Measurements from ENCODE around the gene STX18. TPM values are rescaled to one million over a fixed set of nuclear protein-coding genes. Genes with fewer than 3 reads are reported as not detected.

STX18 gene
- total and polyA plus RNA-seq, 4 donors = 10.2 to 17.1 (median 12.4) TPM

DNA sequence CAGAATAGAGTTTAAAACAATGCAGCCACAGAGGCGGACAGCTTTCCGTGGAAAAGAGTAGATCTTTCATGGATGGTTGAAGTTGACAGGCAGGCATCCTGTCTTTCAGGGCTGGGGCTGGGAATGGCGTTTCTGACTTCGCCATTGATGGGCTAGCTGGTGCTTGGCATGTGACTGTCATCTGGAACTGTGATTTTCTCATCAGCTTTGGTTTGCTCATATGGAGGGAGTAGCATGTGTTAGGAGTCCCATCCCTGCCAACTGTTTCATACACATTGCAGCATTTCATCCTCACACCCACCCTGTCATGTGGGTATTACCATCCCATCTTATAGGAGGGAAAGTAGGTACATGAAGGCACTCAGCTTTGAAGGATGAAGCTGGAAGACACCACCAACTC is 49.2 kb upstream of the STX18 start:
- Histone ChIP-seq H3K9ac (ENCODE audit: low read depth in 1 of 2, low read length in 2 of 2) (no peak overlapping the region), H3K9me3 (ENCODE audit: control insufficient read depth in 4 of 4, low read length in 3 of 4) (peaks cover 2 to 6% (median 4%) of the 10 kb centered on the region in 4 donors), H3K4me3 (ENCODE audit: low read depth in 1 of 3, low read length in 3 of 3) (no peak overlapping the region), H3K4me1 (ENCODE audit: control insufficient read depth in 4 of 4, insufficient read depth in 4 of 4, low read length in 3 of 4) (no peaks in the 10 kb centered on the region), H3K27me3 (ENCODE audit: control insufficient read depth in 4 of 4, insufficient read depth in 4 of 4, low read length in 3 of 4) (no peaks in the 10 kb centered on the region), H3K27ac (ENCODE audit: low read depth in 1 of 2, low read length in 2 of 2) (no peak overlapping the region), H3K36me3 (ENCODE audit: control insufficient read depth in 4 of 4, insufficient read depth in 3 of 4, low read depth in 1 of 4, low read length in 3 of 4) (no peaks in the 10 kb centered on the region)
- no peak for TF ChIP-seq YY1 (IDR thresholded peaks at IDR 0.05)
- no peak for TF ChIP-seq RAD21 (IDR thresholded peaks at IDR 0.05)
- TF ChIP-seq, protein P1, sequence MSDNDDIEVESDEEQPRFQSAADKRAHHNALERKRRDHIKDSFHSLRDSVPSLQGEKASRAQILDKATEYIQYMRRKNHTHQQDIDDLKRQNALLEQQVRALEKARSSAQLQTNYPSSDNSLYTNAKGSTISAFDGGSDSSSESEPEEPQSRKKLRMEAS (IDR thresholded peaks at IDR 0.05) = no peak
- no peak for TF ChIP-seq EGR1 (IDR thresholded peaks at IDR 0.05; ENCODE audit: low read depth in 2 of 2)
- TF ChIP-seq GABPA (IDR thresholded peaks at IDR 0.05 in 1 of 2, conservative IDR thresholded peaks at IDR 0.05 in 1 of 2) = no peak
- TF ChIP-seq, protein P2, sequence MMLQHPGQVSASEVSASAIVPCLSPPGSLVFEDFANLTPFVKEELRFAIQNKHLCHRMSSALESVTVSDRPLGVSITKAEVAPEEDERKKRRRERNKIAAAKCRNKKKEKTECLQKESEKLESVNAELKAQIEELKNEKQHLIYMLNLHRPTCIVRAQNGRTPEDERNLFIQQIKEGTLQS (IDR thresholded peaks at IDR 0.05) = no peak
- TF ChIP-seq, protein P3, sequence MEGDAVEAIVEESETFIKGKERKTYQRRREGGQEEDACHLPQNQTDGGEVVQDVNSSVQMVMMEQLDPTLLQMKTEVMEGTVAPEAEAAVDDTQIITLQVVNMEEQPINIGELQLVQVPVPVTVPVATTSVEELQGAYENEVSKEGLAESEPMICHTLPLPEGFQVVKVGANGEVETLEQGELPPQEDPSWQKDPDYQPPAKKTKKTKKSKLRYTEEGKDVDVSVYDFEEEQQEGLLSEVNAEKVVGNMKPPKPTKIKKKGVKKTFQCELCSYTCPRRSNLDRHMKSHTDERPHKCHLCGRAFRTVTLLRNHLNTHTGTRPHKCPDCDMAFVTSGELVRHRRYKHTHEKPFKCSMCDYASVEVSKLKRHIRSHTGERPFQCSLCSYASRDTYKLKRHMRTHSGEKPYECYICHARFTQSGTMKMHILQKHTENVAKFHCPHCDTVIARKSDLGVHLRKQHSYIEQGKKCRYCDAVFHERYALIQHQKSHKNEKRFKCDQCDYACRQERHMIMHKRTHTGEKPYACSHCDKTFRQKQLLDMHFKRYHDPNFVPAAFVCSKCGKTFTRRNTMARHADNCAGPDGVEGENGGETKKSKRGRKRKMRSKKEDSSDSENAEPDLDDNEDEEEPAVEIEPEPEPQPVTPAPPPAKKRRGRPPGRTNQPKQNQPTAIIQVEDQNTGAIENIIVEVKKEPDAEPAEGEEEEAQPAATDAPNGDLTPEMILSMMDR (IDR thresholded peaks at IDR 0.05; ENCODE audit: low read depth, low read length, missing input control) = no peak
- no peak for TF ChIP-seq JUND (IDR thresholded peaks at IDR 0.05)
- no peak for TF ChIP-seq SP1 (IDR thresholded peaks at IDR 0.05)
- no peak for TF ChIP-seq HNF4A (conservative IDR thresholded peaks at IDR 0.05)
- TF ChIP-seq RXRA (IDR thresholded peaks at IDR 0.05) = no peak
- no peak for TF ChIP-seq HNF4G (IDR thresholded peaks at IDR 0.05)
- TF ChIP-seq, protein P4, sequence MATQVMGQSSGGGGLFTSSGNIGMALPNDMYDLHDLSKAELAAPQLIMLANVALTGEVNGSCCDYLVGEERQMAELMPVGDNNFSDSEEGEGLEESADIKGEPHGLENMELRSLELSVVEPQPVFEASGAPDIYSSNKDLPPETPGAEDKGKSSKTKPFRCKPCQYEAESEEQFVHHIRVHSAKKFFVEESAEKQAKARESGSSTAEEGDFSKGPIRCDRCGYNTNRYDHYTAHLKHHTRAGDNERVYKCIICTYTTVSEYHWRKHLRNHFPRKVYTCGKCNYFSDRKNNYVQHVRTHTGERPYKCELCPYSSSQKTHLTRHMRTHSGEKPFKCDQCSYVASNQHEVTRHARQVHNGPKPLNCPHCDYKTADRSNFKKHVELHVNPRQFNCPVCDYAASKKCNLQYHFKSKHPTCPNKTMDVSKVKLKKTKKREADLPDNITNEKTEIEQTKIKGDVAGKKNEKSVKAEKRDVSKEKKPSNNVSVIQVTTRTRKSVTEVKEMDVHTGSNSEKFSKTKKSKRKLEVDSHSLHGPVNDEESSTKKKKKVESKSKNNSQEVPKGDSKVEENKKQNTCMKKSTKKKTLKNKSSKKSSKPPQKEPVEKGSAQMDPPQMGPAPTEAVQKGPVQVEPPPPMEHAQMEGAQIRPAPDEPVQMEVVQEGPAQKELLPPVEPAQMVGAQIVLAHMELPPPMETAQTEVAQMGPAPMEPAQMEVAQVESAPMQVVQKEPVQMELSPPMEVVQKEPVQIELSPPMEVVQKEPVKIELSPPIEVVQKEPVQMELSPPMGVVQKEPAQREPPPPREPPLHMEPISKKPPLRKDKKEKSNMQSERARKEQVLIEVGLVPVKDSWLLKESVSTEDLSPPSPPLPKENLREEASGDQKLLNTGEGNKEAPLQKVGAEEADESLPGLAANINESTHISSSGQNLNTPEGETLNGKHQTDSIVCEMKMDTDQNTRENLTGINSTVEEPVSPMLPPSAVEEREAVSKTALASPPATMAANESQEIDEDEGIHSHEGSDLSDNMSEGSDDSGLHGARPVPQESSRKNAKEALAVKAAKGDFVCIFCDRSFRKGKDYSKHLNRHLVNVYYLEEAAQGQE (IDR thresholded peaks at IDR 0.05) = no peak
- no peak for TF ChIP-seq NR2F2 (IDR thresholded peaks at IDR 0.05)
- TF ChIP-seq, protein P5, sequence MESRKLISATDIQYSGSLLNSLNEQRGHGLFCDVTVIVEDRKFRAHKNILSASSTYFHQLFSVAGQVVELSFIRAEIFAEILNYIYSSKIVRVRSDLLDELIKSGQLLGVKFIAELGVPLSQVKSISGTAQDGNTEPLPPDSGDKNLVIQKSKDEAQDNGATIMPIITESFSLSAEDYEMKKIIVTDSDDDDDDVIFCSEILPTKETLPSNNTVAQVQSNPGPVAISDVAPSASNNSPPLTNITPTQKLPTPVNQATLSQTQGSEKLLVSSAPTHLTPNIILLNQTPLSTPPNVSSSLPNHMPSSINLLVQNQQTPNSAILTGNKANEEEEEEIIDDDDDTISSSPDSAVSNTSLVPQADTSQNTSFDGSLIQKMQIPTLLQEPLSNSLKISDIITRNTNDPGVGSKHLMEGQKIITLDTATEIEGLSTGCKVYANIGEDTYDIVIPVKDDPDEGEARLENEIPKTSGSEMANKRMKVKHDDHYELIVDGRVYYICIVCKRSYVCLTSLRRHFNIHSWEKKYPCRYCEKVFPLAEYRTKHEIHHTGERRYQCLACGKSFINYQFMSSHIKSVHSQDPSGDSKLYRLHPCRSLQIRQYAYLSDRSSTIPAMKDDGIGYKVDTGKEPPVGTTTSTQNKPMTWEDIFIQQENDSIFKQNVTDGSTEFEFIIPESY (IDR thresholded peaks at IDR 0.05) = no peak
- WGBS = 96% methylated on average over 4 of the region's 4 CpGs
- DNase-seq (ENCODE audit: low spot score) = no peak

DNA sequence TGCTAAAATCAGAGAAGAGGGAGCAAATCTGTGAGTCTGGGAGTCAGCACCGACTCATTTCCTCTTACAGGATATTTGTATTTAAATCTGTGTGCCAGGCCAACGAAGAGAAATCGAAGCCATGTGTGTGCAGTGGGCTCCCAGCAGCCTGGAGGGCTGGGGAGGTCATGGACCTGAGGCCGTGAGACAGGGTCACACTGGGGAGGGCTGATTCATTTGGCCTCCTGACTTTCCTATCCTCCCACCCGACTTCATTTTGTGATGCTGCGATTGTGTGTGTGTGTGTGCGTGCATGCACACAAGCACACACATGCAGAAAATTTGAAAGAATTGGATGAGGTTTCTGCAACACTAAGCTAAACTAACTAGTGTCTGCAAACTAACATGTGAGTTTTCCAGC is 48.7 kb upstream of the STX18 start:
- WGBS = 81% methylated on average over 7 of the region's 7 CpGs
- Histone ChIP-seq H3K27ac (ENCODE audit: low read depth in 1 of 2, low read length in 2 of 2) (no peak overlapping the region), H3K9ac (ENCODE audit: low read depth in 1 of 2, low read length in 2 of 2) (no peak overlapping the region), H3K27me3 (ENCODE audit: control insufficient read depth in 4 of 4, insufficient read depth in 4 of 4, low read length in 3 of 4) (no peaks in the 10 kb centered on the region), H3K4me1 (ENCODE audit: control insufficient read depth in 4 of 4, insufficient read depth in 4 of 4, low read length in 3 of 4) (no peaks in the 10 kb centered on the region), H3K36me3 (ENCODE audit: control insufficient read depth in 4 of 4, insufficient read depth in 3 of 4, low read depth in 1 of 4, low read length in 3 of 4) (no peaks in the 10 kb centered on the region), H3K9me3 (ENCODE audit: control insufficient read depth in 4 of 4, low read length in 3 of 4) (peaks cover 2 to 4% (median 3%) of the 10 kb centered on the region in 4 donors), H3K4me3 (ENCODE audit: low read depth in 1 of 3, low read length in 3 of 3) (no peak overlapping the region)
- TF ChIP-seq JUND (IDR thresholded peaks at IDR 0.05) = no peak
- no peak for TF ChIP-seq RAD21 (IDR thresholded peaks at IDR 0.05)
- no peak for DNase-seq (ENCODE audit: low spot score)

Data from liver (tissue), 9 donors.